K562 (cell line): ENCODE results near the gene PRKCB. TPM values are rescaled to one million over a fixed set of nuclear protein-coding genes. Genes with fewer than 3 reads are reported as not detected.
A peak's percentile ranks its signal among the peaks of the same experiment; 100 is the strongest.

Source experiments
- ATAC-seq: fragments of 200-7000 bp; cut with Tn5 transposase; 3 replicates; pipeline ENCODE4 v1.9.1; 2020; ENCODE audit warnings: moderate library complexity
- BruUV-seq: library from RNA; stranded (reverse); fragments of 400-500 nt; replicated peaks from 2 replicates; lab custom pipeline; 2021; lab: Mats Ljungman, UMichigan
- CTCF ChIA-PET: fragments of 300-600 bp; formaldehyde crosslinking; extraction: SDS; loops from one replicate; lab custom pipeline; 2021; ENCODE audit warnings: low intra/inter-chr PET ratio; lab: Yijun Ruan, JAX
- POLR2A ChIA-PET: fragments of 300-600, 350-650 bp; sonication (Branson Sonifier 250); formaldehyde crosslinking; extraction: SDS; loops from one replicate; lab custom pipeline; 2021; ENCODE audit warnings: antibody characterized with exemption, inconsistent platforms; lab: Yijun Ruan, JAX
- DNase-seq, 4 experiments: peaks; one replicate each; pipeline versions ENCODE4 v3.0.0 to v3.0.0-alpha.2; 2011 to 2018; ENCODE audit warnings: low spot score in 3 of 4, mixed read lengths in 3 of 4; ENCODE audit errors: extremely low read depth in 1 of 4
- FAIRE-seq: peaks from 2 replicates; lab custom pipeline; 2011; peaks lifted over from hg19 to GRCh38; lab: Jason Lieb, UNC
- H2AFZ ChIP-seq: 2 replicates; pipeline ENCODE4 v1.6.0; 2011; ENCODE audit warnings: low read depth, low read length, control low read depth, inconsistent platforms
- H3K27ac ChIP-seq: fragments of 200-600 bp; 3 replicates; pipeline ENCODE4 v1.8.0; 2011; ENCODE audit warnings: low read depth, mild to moderate bottlenecking, control low read depth, inconsistent platforms, low read length, moderate library complexity, mixed read lengths; ENCODE audit errors: extremely low read depth
- H3K27me3 ChIP-seq, 2 experiments: fragments of 300-600 bp in 1 of 2; 2 replicates in 1 of 2; 3 replicates in 1 of 2; pipeline versions ENCODE4 v1.6.0 to v1.8.0; 2011; ENCODE audit warnings: inconsistent platforms in 2 of 2, low read length in 2 of 2, mild to moderate bottlenecking in 1 of 2, mixed read lengths in 1 of 2, moderate library complexity in 1 of 2; ENCODE audit not compliant: control insufficient read depth in 2 of 2, insufficient read depth in 2 of 2
- H3K36me3 ChIP-seq: fragments of 300-600 bp; 3 replicates; pipeline ENCODE4 v1.8.0; 2011; ENCODE audit warnings: mild to moderate bottlenecking, low read length, inconsistent platforms; ENCODE audit not compliant: control insufficient read depth, insufficient read depth
- H3K4me1 ChIP-seq, 2 experiments: fragments of 200-600 bp in 1 of 2; replicated peaks in 1 of 2; 2 replicates in 1 of 2; 3 replicates in 1 of 2; pipeline versions ENCODE4 v1.5.1 to v1.8.0; 2011; ENCODE audit warnings: inconsistent platforms in 2 of 2, low read length in 2 of 2, mild to moderate bottlenecking in 1 of 2, mixed read lengths in 1 of 2, moderate library complexity in 1 of 2; ENCODE audit not compliant: control insufficient read depth in 2 of 2, insufficient read depth in 2 of 2
- H3K4me2 ChIP-seq: 2 replicates; pipeline ENCODE4 v1.6.1; 2011; ENCODE audit warnings: low read length, control low read depth, inconsistent platforms, mixed read lengths; ENCODE audit not compliant: insufficient read depth
- H3K4me3 ChIP-seq: fragments of 200-600 bp; sonication (generic), shearing (Covaris generic); 2 replicates; pipeline ENCODE4 v1.5.1; 2016; ENCODE audit warnings: control low read depth, inconsistent platforms
- H3K79me2 ChIP-seq: fragments of 200-600 bp; 3 replicates; pipeline ENCODE4 v1.8.0; 2011; ENCODE audit warnings: low read length, inconsistent platforms; ENCODE audit not compliant: control insufficient read depth, insufficient read depth
- H3K9ac ChIP-seq, 2 experiments: 2 replicates each; pipeline versions ENCODE4 v1.6.0 to v1.6.1; 2011; ENCODE audit warnings: low read depth in 2 of 2, low read length in 2 of 2, control low read depth in 1 of 2, inconsistent platforms in 1 of 2, mild to moderate bottlenecking in 1 of 2, mixed read lengths in 1 of 2; ENCODE audit not compliant: insufficient read depth in 1 of 2
- H3K9me1 ChIP-seq: one replicate; pipeline ENCODE4 v1.6.0; 2011; ENCODE audit warnings: inconsistent platforms, mild to moderate bottlenecking, low read length, moderate library complexity; ENCODE audit not compliant: control insufficient read depth, insufficient read depth
- H3K9me3 ChIP-seq: replicated peaks from 2 replicates; pipeline ENCODE4 v1.5.1; 2011; ENCODE audit warnings: low read depth, low read length, inconsistent platforms; ENCODE audit not compliant: control insufficient read depth, insufficient read depth
- H4K20me1 ChIP-seq: replicated peaks from 2 replicates; pipeline ENCODE4 v1.6.1; 2011; ENCODE audit warnings: low read length, inconsistent platforms, mixed read lengths; ENCODE audit not compliant: control insufficient read depth, insufficient read depth
- CEBPB ChIP-seq: fragments of 450-650 bp; IDR thresholded peaks from 2 replicates; pipeline ENCODE4 v1.6.1; 2016; ENCODE audit warnings: missing genetic modification characterization, missing compliant biosample characterization
- CXXC5 ChIP-seq: fragments of 250-450 bp; sonication (Bioruptor Pico); IDR thresholded peaks from 2 replicates; pipeline ENCODE4 v1.8.0; 2022; ENCODE audit warnings: inconsistent platforms, mild to moderate bottlenecking, moderate library complexity
- FOXA1 ChIP-seq: fragments of 450-650 bp; IDR thresholded peaks from 2 replicates; pipeline ENCODE4 v1.6.1; 2016; ENCODE audit warnings: mild to moderate bottlenecking, borderline replicate concordance
- HNRNPL ChIP-seq: fragments of 200-400 bp; formaldehyde crosslinking; IDR thresholded peaks from 2 replicates; pipeline ENCODE4 v1.6.1; 2017; ENCODE audit warnings: low read depth, mild to moderate bottlenecking, low read length
- NFATC3 ChIP-seq: fragments of 450-650 bp; IDR thresholded peaks from 2 replicates; pipeline ENCODE4 v1.6.1; 2017; ENCODE audit warnings: mild to moderate bottlenecking
- RB1 ChIP-seq: fragments of 450-650 bp; IDR thresholded peaks from 2 replicates; pipeline ENCODE4 v1.6.1; 2017; ENCODE audit warnings: low read depth, mild to moderate bottlenecking
- RBBP5 ChIP-seq: fragments of 200-600 bp; sonication (generic); IDR thresholded peaks from 2 replicates; pipeline ENCODE4 v1.6.1; 2012; ENCODE audit warnings: borderline replicate concordance, mild to moderate bottlenecking, low read length, control low read depth, inconsistent platforms; ENCODE audit not compliant: insufficient read depth, poor library complexity, severe bottlenecking
- SMAD4 ChIP-seq: fragments of 250-450 bp; sonication (Bioruptor Pico); conservative IDR thresholded peaks from 2 replicates; pipeline ENCODE4 v1.8.0; 2021; ENCODE audit warnings: inconsistent platforms, mild to moderate bottlenecking, moderate library complexity
- VEZF1 ChIP-seq: fragments of 200-800 bp; sonication (Bioruptor generic); IDR thresholded peaks from 2 replicates; pipeline ENCODE4 v1.6.1; 2017; ENCODE audit warnings: missing genetic modification characterization, missing compliant biosample characterization
- ZNF347 ChIP-seq: fragments of 450-650 bp; formaldehyde crosslinking; IDR thresholded peaks from 2 replicates; pipeline ENCODE4 v1.4.0; 2020; ENCODE audit warnings: low read depth, mild to moderate bottlenecking, moderate library complexity
- ZNF740 ChIP-seq, 3 experiments: fragments of 200-800 bp in 1 of 3; sonication (Bioruptor generic) in 1 of 3; sonication (generic) in 1 of 3; formaldehyde crosslinking in 1 of 3; IDR thresholded peaks; 2 replicates each; pipeline versions ENCODE4 v1.6.1 to v1.8.0; 2016 to 2022; ENCODE audit warnings: mild to moderate bottlenecking in 2 of 3, missing compliant biosample characterization in 2 of 3, missing genetic modification characterization in 2 of 3, missing genetic modification reagents in 1 of 3
- WGBS: fragments of 100-300 bp; shearing (Covaris generic); methylation state at CpG from one replicate; pipeline ENCODE4 v1.1.6; 2016; ENCODE audit warnings: low coverage, mixed read lengths; ENCODE audit not compliant: insufficient coverage; ENCODE audit errors: missing lambda C conversion rate; 5-methylcytosine and 5-hydroxymethylcytosine counted together
- in situ Hi-C: fragments of 300-500 bp; cut with MboI; formaldehyde crosslinking; loops from 4 replicates; pipeline ENCODE4 v1.15.0; 2018; ENCODE audit warnings: inconsistent platforms, mixed read lengths
- intact Hi-C: fragments of 100-400 bp; cut with micrococcal nuclease; formaldehyde crosslinking; loops from 2 replicates; pipeline ENCODE4 v1.14.2; 2022
- polyA plus RNA-seq, 8 experiments: library from polyadenylated mRNA; depleted of rRNA in 4 of 8; stranded (reverse) in 5 of 8; unstranded in 3 of 8; fragments of >200 nt; fragmentation: Nextera tagmentation in 2 of 8; fragmentation: Illumina TruSeq in 1 of 8; extraction: Ambion mirVana in 2 of 8; extraction: Trizol in 1 of 8; gene quantifications; 2 replicates each; pipeline versions ENCODE4 v1.2.1 to v1.2.3, GENCODE V29; 2011 to 2014; ENCODE audit warnings: inconsistent platforms in 1 of 8, missing spikeins in 1 of 8
- total RNA-seq, 7 experiments: library from RNA; depleted of rRNA in 6 of 7; stranded (reverse); fragments of >200 nt in 6 of 7; fragmentation: Illumina TruSeq in 2 of 7; extraction: Trizol in 2 of 7; gene quantifications; 2 replicates each; pipeline versions ENCODE4 v1.2.1 to v1.2.3, GENCODE V29; 2011 to 2021; ENCODE audit warnings: low replicate concordance in 1 of 7
- TF ChIP-seq, protein P1 (sequence below): sonication (generic); formaldehyde crosslinking; IDR thresholded peaks from 2 replicates; pipeline ENCODE4 v1.8.0; 2023; ENCODE audit warnings: mild to moderate bottlenecking, missing genetic modification reagents

Gene PRKCB
- total and polyA plus RNA-seq, 9 of the 15 experiments (the other 6 are each of a cell fraction or from before 2014, with no cell fraction given): 49.9 to 276 (median 148) TPM

- DNase-seq: peak; percentile 71 to 88 (median 80)
- Histone ChIP-seq H3K27ac (peak overlapping the region; percentile 51; the same call in 2 of the 3 replicates), H3K9me1 (peaks cover 4% of the 10 kb centered on the region), H4K20me1 (no peaks in the 10 kb centered on the region; the same call in 1 of the 2 replicates), H3K36me3 (peaks cover 64% of the 10 kb centered on the region), H3K79me2 (peaks cover 6% of the 10 kb centered on the region; the same call in 2 of the 3 replicates), H3K4me3 (no peak overlapping the region), H2AFZ (no peak overlapping the region), H3K27me3 (no peaks in the 10 kb centered on the region), H3K4me1 (peaks cover 17 to 18% of the 10 kb centered on the region in 2 experiments; a peak in 3 of 5 replicates), H3K9ac (peak overlapping the region in 1 of 2 experiments; percentile 43; a peak in 1 of 4 replicates), H3K9me3 (no peaks in the 10 kb centered on the region), H3K4me2 (peak overlapping the region; percentile 28; the same call in 1 of the 2 replicates)
- ChIA-PET POLR2A (interaction anchor here (0.5 to 2.1 kb wide), 6 partner anchors 8 to 125 kb away, joined by 3 to 8 read pairs (median 4); no protein-coding TSS in a partner anchor), CTCF (interaction anchor here (0.7 kb wide), 1 partner anchor 44 kb away, joined by 3 read pairs; no protein-coding TSS in a partner anchor)
- intact Hi-C loops (loop anchor here (5.0 kb wide), 1 partner anchor 59 kb away; no protein-coding TSS in a partner anchor), in situ Hi-C loops (no loop called here)
- peak; percentile 90 for FAIRE-seq
- ATAC-seq: peak; percentile 89
- no TSS peak for BruUV-seq
- WGBS: 24% methylated on average over 7 of the region's 9 CpGs
- TF ChIP-seq ZNF347 (CRISPR knock-in tag): no peak
- TF ChIP-seq SMAD4 (CRISPR knock-in tag): peak; percentile 93
- no peak for TF ChIP-seq HNRNPL
- TF ChIP-seq RBBP5: peak; percentile 5
- TF ChIP-seq CEBPB: peak; percentile 66; the same call in 1 of the 2 replicates
- peak; percentile 47; the same call in 1 of the 2 replicates for TF ChIP-seq NFATC3
- TF ChIP-seq, protein P1, sequence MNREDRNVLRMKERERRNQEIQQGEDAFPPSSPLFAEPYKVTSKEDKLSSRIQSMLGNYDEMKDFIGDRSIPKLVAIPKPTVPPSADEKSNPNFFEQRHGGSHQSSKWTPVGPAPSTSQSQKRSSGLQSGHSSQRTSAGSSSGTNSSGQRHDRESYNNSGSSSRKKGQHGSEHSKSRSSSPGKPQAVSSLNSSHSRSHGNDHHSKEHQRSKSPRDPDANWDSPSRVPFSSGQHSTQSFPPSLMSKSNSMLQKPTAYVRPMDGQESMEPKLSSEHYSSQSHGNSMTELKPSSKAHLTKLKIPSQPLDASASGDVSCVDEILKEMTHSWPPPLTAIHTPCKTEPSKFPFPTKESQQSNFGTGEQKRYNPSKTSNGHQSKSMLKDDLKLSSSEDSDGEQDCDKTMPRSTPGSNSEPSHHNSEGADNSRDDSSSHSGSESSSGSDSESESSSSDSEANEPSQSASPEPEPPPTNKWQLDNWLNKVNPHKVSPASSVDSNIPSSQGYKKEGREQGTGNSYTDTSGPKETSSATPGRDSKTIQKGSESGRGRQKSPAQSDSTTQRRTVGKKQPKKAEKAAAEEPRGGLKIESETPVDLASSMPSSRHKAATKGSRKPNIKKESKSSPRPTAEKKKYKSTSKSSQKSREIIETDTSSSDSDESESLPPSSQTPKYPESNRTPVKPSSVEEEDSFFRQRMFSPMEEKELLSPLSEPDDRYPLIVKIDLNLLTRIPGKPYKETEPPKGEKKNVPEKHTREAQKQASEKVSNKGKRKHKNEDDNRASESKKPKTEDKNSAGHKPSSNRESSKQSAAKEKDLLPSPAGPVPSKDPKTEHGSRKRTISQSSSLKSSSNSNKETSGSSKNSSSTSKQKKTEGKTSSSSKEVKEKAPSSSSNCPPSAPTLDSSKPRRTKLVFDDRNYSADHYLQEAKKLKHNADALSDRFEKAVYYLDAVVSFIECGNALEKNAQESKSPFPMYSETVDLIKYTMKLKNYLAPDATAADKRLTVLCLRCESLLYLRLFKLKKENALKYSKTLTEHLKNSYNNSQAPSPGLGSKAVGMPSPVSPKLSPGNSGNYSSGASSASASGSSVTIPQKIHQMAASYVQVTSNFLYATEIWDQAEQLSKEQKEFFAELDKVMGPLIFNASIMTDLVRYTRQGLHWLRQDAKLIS: no peak
- no peak for TF ChIP-seq ZNF740 (CRISPR knock-in tag; IDR thresholded peaks at IDR 0.05)
- no peak for TF ChIP-seq ZNF740 (tag; IDR thresholded peaks at IDR 0.05)
- TF ChIP-seq RB1: no peak
- TF ChIP-seq VEZF1 (CRISPR knock-in tag): peak; percentile 20; the same call in 1 of the 2 replicates
- TF ChIP-seq CXXC5 (CRISPR knock-in tag): peak; percentile 45; the same call in 1 of the 2 replicates
- TF ChIP-seq FOXA1: no peak
Observed at GRCh38 chr16:24135624-24136565, 300.1 kb downstream of the PRKCB start.
